ENCODE measurements around the gene ASPSCR1.

GRCh38 chr17:82059272-82060000 is 82.0 kb downstream of the ASPSCR1 start:
- no peak for TF ChIP-seq CTCF (IDR thresholded peaks at IDR 0.05; ENCODE audit: insufficient read depth, low read length, poor library complexity, severe bottlenecking)
- no peak for TF ChIP-seq EZH2phosphoT487 (conservative IDR thresholded peaks at IDR 0.05; ENCODE audit: low read length)

All from SU-DHL-6 (cell line).